Uterus (tissue), 2 donors: ENCODE measurements around the gene SPATA46.

Experiments
- CTCF ChIP-seq, 4 experiments: fragments of 200-600 bp in 2 of 4; fragments of 450-650 bp in 2 of 4; sonication (generic) in 2 of 4; IDR thresholded peaks; one replicate each; pipeline ENCODE4 v1.5.1; 2016 to 2019; ENCODE audit warnings: antibody characterized with exemption in 4 of 4, mild to moderate bottlenecking in 2 of 4, moderate library complexity in 1 of 4
- POLR2A ChIP-seq, 2 donors: fragments of 450-650 bp; IDR thresholded peaks; one replicate each; pipeline ENCODE4 v1.6.1; 2016; ENCODE audit warnings: antibody characterized with exemption in 2 of 2, mild to moderate bottlenecking in 1 of 2, moderate library complexity in 1 of 2

GRCh38 chr1:162398999-162399580 is 22.4 kb upstream of the SPATA46 start:
- TF ChIP-seq CTCF (IDR thresholded peaks at IDR 0.05), result no peak
- no peak for TF ChIP-seq POLR2A (IDR thresholded peaks at IDR 0.05)
